ENCODE measurements around the gene ZNF140.

The ZNF140 gene

DNA sequence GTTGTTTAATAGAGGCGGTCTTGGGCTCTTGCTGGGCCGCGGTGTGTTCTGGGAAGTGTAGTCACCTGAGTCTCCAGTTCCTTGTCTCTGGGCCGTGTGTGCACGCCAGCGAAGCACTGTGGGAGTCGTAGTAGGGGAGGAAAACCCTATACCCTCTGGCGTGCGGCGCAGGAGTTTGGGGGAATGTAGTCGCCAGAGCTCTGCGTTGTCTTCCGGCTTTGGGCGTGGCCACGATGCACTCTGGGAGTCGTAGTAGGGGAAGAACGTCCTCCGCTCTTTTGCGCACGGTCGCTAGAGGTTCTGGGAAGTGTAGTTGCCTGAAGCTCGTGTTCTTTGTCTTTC lies 726 bp upstream of the ZNF140 start:
- peaks cover 26% of the 10 kb centered on the region for H3K9me3 ChIP-seq (ENCODE audit: control insufficient read depth, low read length)
- no peaks in the 10 kb centered on the region for H3K4me1 ChIP-seq (ENCODE audit: control insufficient read depth, insufficient read depth, low read length, poor library complexity, severe bottlenecking)
- H3K4me3 ChIP-seq (ENCODE audit: insufficient read depth, low read depth, low read length, poor library complexity, severe bottlenecking), result peak overlapping the region; percentile 63
- H3K27ac ChIP-seq (ENCODE audit: insufficient read depth, low read length, poor library complexity, severe bottlenecking), result peak overlapping the region; percentile 97
- H3K27me3 ChIP-seq (replicated peaks; ENCODE audit: control insufficient read depth, insufficient read depth, low read length, poor library complexity, severe bottlenecking), result no peaks in the 10 kb centered on the region
- H3K36me3 ChIP-seq (ENCODE audit: control insufficient read depth, insufficient read depth, low read length), result peaks cover 23% of the 10 kb centered on the region
- DNase-seq, result peak; percentile 92 to 94 (median 94)

- H3K9me3 ChIP-seq (ENCODE audit: control insufficient read depth, low read length), result peaks cover 18% of the 10 kb centered on the region
- no peak for DNase-seq
- H3K27ac ChIP-seq (ENCODE audit: insufficient read depth, low read length, poor library complexity, severe bottlenecking), result peak overlapping the region; percentile 97
- H3K4me1 ChIP-seq (ENCODE audit: control insufficient read depth, insufficient read depth, low read length, poor library complexity, severe bottlenecking), result no peaks in the 10 kb centered on the region
- H3K36me3 ChIP-seq (ENCODE audit: control insufficient read depth, insufficient read depth, low read length), result peaks cover 35% of the 10 kb centered on the region
- H3K4me3 ChIP-seq (ENCODE audit: insufficient read depth, low read depth, low read length, poor library complexity, severe bottlenecking), result peak overlapping the region; percentile 63
- H3K27me3 ChIP-seq (replicated peaks; ENCODE audit: control insufficient read depth, insufficient read depth, low read length, poor library complexity, severe bottlenecking), result no peaks in the 10 kb centered on the region
Observed at GRCh38 chr12:133081159-133081780, 547 bp downstream of the ZNF140 start.

- DNase-seq, result no peak
- Histone ChIP-seq H3K4me1 (ENCODE audit: control insufficient read depth, insufficient read depth, low read length, poor library complexity, severe bottlenecking) (no peaks in the 10 kb centered on the region), H3K4me3 (ENCODE audit: insufficient read depth, low read depth, low read length, poor library complexity, severe bottlenecking) (no peak overlapping the region), H3K27ac (ENCODE audit: insufficient read depth, low read length, poor library complexity, severe bottlenecking) (no peak overlapping the region), H3K27me3 (replicated peaks; ENCODE audit: control insufficient read depth, insufficient read depth, low read length, poor library complexity, severe bottlenecking) (no peaks in the 10 kb centered on the region), H3K36me3 (ENCODE audit: control insufficient read depth, insufficient read depth, low read length) (peaks cover 52% of the 10 kb centered on the region), H3K9me3 (ENCODE audit: control insufficient read depth, low read length) (peaks cover 13% of the 10 kb centered on the region)
Observed at GRCh38 chr12:133083345-133083744, 2.6 kb downstream of the ZNF140 start.

- H3K36me3 ChIP-seq (ENCODE audit: control insufficient read depth, insufficient read depth, low read length), result peaks cover 57% of the 10 kb centered on the region
- H3K9me3 ChIP-seq (ENCODE audit: control insufficient read depth, low read length), result peaks cover 84% of the 10 kb centered on the region
- no peak overlapping the region for H3K4me3 ChIP-seq (ENCODE audit: insufficient read depth, low read depth, low read length, poor library complexity, severe bottlenecking)
- H3K27ac ChIP-seq (ENCODE audit: insufficient read depth, low read length, poor library complexity, severe bottlenecking), result no peak overlapping the region
- H3K4me1 ChIP-seq (ENCODE audit: control insufficient read depth, insufficient read depth, low read length, poor library complexity, severe bottlenecking), result no peaks in the 10 kb centered on the region
- no peaks in the 10 kb centered on the region for H3K27me3 ChIP-seq (replicated peaks; ENCODE audit: control insufficient read depth, insufficient read depth, low read length, poor library complexity, severe bottlenecking)
- DNase-seq, result no peak
Observed at GRCh38 chr12:133105620-133106019, 24.9 kb downstream of the ZNF140 start.

DNA sequence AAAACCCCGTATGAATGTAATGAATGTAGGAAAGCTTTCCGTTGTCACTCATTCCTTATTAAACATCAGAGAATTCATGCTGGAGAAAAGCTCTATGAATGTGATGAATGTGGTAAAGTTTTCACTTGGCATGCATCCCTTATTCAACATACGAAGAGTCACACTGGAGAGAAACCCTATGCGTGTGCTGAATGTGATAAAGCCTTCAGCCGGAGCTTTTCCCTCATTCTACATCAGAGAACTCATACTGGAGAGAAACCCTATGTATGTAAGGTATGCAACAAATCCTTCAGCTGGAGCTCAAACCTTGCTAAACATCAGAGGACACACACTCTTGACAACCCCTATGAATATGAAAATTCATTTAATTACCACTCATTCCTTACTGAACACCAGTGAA lies 25.5 kb downstream of the ZNF140 start:
- no peak overlapping the region for H3K27ac ChIP-seq (ENCODE audit: insufficient read depth, low read length, poor library complexity, severe bottlenecking)
- H3K9me3 ChIP-seq (ENCODE audit: control insufficient read depth, low read length), result peaks cover 82% of the 10 kb centered on the region
- H3K4me3 ChIP-seq (ENCODE audit: insufficient read depth, low read depth, low read length, poor library complexity, severe bottlenecking), result no peak overlapping the region
- H3K27me3 ChIP-seq (replicated peaks; ENCODE audit: control insufficient read depth, insufficient read depth, low read length, poor library complexity, severe bottlenecking), result no peaks in the 10 kb centered on the region
- peaks cover 51% of the 10 kb centered on the region for H3K36me3 ChIP-seq (ENCODE audit: control insufficient read depth, insufficient read depth, low read length)
- no peaks in the 10 kb centered on the region for H3K4me1 ChIP-seq (ENCODE audit: control insufficient read depth, insufficient read depth, low read length, poor library complexity, severe bottlenecking)
- DNase-seq, result no peak

GRCh38 chr12:133107121-133107520 lies 26.4 kb downstream of the ZNF140 start:
- Histone ChIP-seq H3K27me3 (replicated peaks; ENCODE audit: control insufficient read depth, insufficient read depth, low read length, poor library complexity, severe bottlenecking) (no peaks in the 10 kb centered on the region), H3K4me1 (ENCODE audit: control insufficient read depth, insufficient read depth, low read length, poor library complexity, severe bottlenecking) (no peaks in the 10 kb centered on the region), H3K4me3 (ENCODE audit: insufficient read depth, low read depth, low read length, poor library complexity, severe bottlenecking) (no peak overlapping the region), H3K36me3 (ENCODE audit: control insufficient read depth, insufficient read depth, low read length) (peaks cover 42% of the 10 kb centered on the region), H3K9me3 (ENCODE audit: control insufficient read depth, low read length) (peaks cover 78% of the 10 kb centered on the region), H3K27ac (ENCODE audit: insufficient read depth, low read length, poor library complexity, severe bottlenecking) (no peak overlapping the region)
- no peak for DNase-seq

GRCh38 chr12:133108150-133108549 lies 27.4 kb downstream of the ZNF140 start:
- no peaks in the 10 kb centered on the region for H3K27me3 ChIP-seq (replicated peaks; ENCODE audit: control insufficient read depth, insufficient read depth, low read length, poor library complexity, severe bottlenecking)
- H3K9me3 ChIP-seq (ENCODE audit: control insufficient read depth, low read length), result peaks cover 72% of the 10 kb centered on the region
- no peak overlapping the region for H3K27ac ChIP-seq (ENCODE audit: insufficient read depth, low read length, poor library complexity, severe bottlenecking)
- H3K4me3 ChIP-seq (ENCODE audit: insufficient read depth, low read depth, low read length, poor library complexity, severe bottlenecking), result no peak overlapping the region
- H3K4me1 ChIP-seq (ENCODE audit: control insufficient read depth, insufficient read depth, low read length, poor library complexity, severe bottlenecking), result no peaks in the 10 kb centered on the region
- DNase-seq, result no peak
- peaks cover 34% of the 10 kb centered on the region for H3K36me3 ChIP-seq (ENCODE audit: control insufficient read depth, insufficient read depth, low read length)

DNA sequence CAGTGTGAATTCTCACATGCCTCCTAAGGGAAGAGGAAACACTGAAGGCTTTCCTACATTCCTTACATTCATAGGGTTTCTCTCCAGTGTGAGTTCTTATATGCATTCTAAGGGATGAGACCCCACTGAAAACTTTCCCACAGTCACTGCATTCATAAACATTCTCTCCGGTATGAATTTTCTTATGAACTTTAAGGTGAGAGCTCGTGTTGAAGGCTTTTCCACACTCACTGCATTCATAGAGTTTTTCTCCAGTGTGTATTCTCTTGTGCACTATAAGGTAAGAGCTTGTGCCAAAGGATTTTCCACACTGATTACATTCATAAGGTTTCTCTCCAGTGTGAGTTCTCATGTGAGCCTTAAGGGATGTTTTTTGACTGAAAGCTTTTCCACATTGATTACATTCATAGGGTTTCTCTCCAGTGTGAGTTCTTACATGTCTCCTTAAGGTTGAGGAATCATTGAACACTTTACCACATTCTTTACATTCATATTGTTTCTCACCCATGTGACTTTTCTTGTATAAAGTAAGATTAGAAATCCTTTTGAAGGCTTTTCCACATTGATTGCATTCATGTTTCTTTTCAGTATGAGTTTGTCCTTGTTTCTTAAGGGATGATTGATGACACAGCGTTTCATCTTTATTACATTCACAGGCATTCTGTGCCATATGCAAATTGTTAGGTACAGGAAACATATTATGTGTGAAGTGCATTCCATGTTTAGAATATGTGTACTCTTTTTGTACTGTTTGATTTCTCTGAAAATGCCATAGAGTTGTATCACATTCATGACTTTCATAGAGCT lies 39.9 kb downstream of the ZNF140 start:
- DNase-seq, result no peak
- peaks cover 86% of the 10 kb centered on the region for H3K9me3 ChIP-seq (ENCODE audit: control insufficient read depth, low read length)
- peaks cover 36% of the 10 kb centered on the region for H3K36me3 ChIP-seq (ENCODE audit: control insufficient read depth, insufficient read depth, low read length)

GRCh38 chr12:133124674-133125073 lies 44.0 kb downstream of the ZNF140 start:
- Histone ChIP-seq H3K27ac (ENCODE audit: insufficient read depth, low read length, poor library complexity, severe bottlenecking) (no peak overlapping the region), H3K9me3 (ENCODE audit: control insufficient read depth, low read length) (peaks cover 77% of the 10 kb centered on the region), H3K4me1 (ENCODE audit: control insufficient read depth, insufficient read depth, low read length, poor library complexity, severe bottlenecking) (no peaks in the 10 kb centered on the region), H3K4me3 (ENCODE audit: insufficient read depth, low read depth, low read length, poor library complexity, severe bottlenecking) (no peak overlapping the region), H3K27me3 (replicated peaks; ENCODE audit: control insufficient read depth, insufficient read depth, low read length, poor library complexity, severe bottlenecking) (no peaks in the 10 kb centered on the region), H3K36me3 (ENCODE audit: control insufficient read depth, insufficient read depth, low read length) (peaks cover 40% of the 10 kb centered on the region)
- DNase-seq, result no peak

More for the DNA sequence above, 39.9 kb downstream of the ZNF140 start:
- Histone ChIP-seq H3K27ac (ENCODE audit: insufficient read depth, low read length, poor library complexity, severe bottlenecking) (no peak overlapping the region), H3K4me3 (ENCODE audit: insufficient read depth, low read depth, low read length, poor library complexity, severe bottlenecking) (no peak overlapping the region), H3K4me1 (ENCODE audit: control insufficient read depth, insufficient read depth, low read length, poor library complexity, severe bottlenecking) (no peaks in the 10 kb centered on the region), H3K27me3 (replicated peaks; ENCODE audit: control insufficient read depth, insufficient read depth, low read length, poor library complexity, severe bottlenecking) (no peaks in the 10 kb centered on the region)

DNA sequence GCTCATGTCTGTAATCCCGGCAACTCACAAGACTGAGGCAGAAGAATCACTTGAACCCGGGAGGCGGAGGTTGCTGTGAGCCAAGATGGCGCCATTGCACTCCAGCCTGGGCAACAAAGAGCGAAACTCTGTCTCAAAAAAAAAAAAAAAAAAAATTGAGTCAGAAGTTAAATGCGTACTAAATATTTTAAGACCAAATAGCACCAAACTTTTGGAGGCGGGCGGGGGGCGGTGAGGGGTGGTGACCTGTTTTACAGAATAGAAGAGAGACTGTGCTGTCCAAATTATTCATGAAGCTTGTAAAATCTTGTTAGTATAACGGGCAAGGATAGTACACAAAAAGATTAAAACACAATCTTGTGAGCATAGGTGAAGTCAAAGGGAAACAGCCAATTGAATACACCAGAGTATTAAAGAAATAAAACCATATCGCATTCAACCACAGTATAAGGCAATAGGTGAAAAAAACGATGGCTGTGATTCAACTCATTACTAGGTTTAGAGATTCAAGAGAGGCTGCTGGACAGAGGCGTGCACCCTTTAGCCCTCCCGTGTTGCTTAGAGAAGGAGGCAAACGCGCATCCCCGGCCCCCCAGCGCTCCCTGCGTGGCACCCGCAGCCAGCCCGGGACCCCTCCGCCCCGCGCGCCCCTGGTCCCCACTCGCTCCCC lies 48.8 kb downstream of the ZNF140 start:
- Histone ChIP-seq H3K9me3 (ENCODE audit: control insufficient read depth, low read length) (peaks cover 49% of the 10 kb centered on the region), H3K4me3 (ENCODE audit: insufficient read depth, low read depth, low read length, poor library complexity, severe bottlenecking) (peak overlapping the region; percentile 67), H3K27me3 (replicated peaks; ENCODE audit: control insufficient read depth, insufficient read depth, low read length, poor library complexity, severe bottlenecking) (no peaks in the 10 kb centered on the region), H3K27ac (ENCODE audit: insufficient read depth, low read length, poor library complexity, severe bottlenecking) (peak overlapping the region; percentile 99), H3K4me1 (ENCODE audit: control insufficient read depth, insufficient read depth, low read length, poor library complexity, severe bottlenecking) (peaks cover 5% of the 10 kb centered on the region), H3K36me3 (ENCODE audit: control insufficient read depth, insufficient read depth, low read length) (peaks cover 20% of the 10 kb centered on the region)
- DNase-seq, result no peak

Data from effector memory CD4-positive, alpha-beta T cell (primary cell).